Measurements from ENCODE around the gene GALNT9.

The GALNT9 gene

GRCh38 chr12:132170637-132171292, 158.6 kb downstream of the GALNT9 start:
- no peak for TF ChIP-seq CTCF (IDR thresholded peaks at IDR 0.05; ENCODE audit: extremely low read depth, missing control alignments)

GRCh38 chr12:132170094-132170636, 159.2 kb downstream of the GALNT9 start:
- TF ChIP-seq CTCF (IDR thresholded peaks at IDR 0.05; ENCODE audit: extremely low read depth, missing control alignments) = no peak
- DNase-seq (ENCODE audit: low spot score) = no peak

More at GRCh38 chr12:132170637-132171292, 158.6 kb downstream of the GALNT9 start:
- DNase-seq (ENCODE audit: low spot score) = no peak

GRCh38 chr12:132169376-132169775, 160.0 kb downstream of the GALNT9 start:
- no peak for DNase-seq (ENCODE audit: low spot score)
- no peak for TF ChIP-seq CTCF (IDR thresholded peaks at IDR 0.05; ENCODE audit: extremely low read depth, missing control alignments)

GRCh38 chr12:132168311-132169031, 160.9 kb downstream of the GALNT9 start:
- DNase-seq (ENCODE audit: low spot score) = no peak
- no peak for TF ChIP-seq CTCF (IDR thresholded peaks at IDR 0.05; ENCODE audit: extremely low read depth, missing control alignments)

GRCh38 chr12:132167611-132168310, 161.6 kb downstream of the GALNT9 start:
- DNase-seq (ENCODE audit: low spot score) = no peak

GRCh38 chr12:132166801-132167591, 162.4 kb downstream of the GALNT9 start:
- no peak for DNase-seq (ENCODE audit: low spot score)
- TF ChIP-seq CTCF (IDR thresholded peaks at IDR 0.05; ENCODE audit: extremely low read depth, missing control alignments) = no peak

More at GRCh38 chr12:132167611-132168310, 161.6 kb downstream of the GALNT9 start:
- TF ChIP-seq CTCF (IDR thresholded peaks at IDR 0.05; ENCODE audit: extremely low read depth, missing control alignments) = no peak

Data from GM20000 (cell line).